Measurements from ENCODE around the gene TCP11. TPM values are rescaled to one million over a fixed set of nuclear protein-coding genes. Genes with fewer than 3 reads are reported as not detected.

Gene TCP11
- total RNA-seq, 4 donors from 2014 or later = 1.8 TPM; not detected in 3

- intact Hi-C loops (cut with DNase I; ENCODE audit: low total_unique reads) = no loop called here
Observed at GRCh38 chr6:35093118-35093445, 48.1 kb downstream of the TCP11 start.

GRCh38 chr6:35092362-35093117 lies 48.6 kb downstream of the TCP11 start:
- peak; percentile 40 for DNase-seq
- no peaks in the 10 kb centered on the region for H3K9me3 ChIP-seq
- H3K27me3 ChIP-seq = no peaks in the 10 kb centered on the region
- intact Hi-C loops (cut with DNase I; ENCODE audit: low total_unique reads) = no loop called here
- no peak for TF ChIP-seq CTCF (IDR thresholded peaks at IDR 0.05)
- TF ChIP-seq POLR2A (IDR thresholded peaks at IDR 0.05) = no peak
- H3K27ac ChIP-seq = peak overlapping the region; percentile 34 to 63
- no peaks in the 10 kb centered on the region for H3K36me3 ChIP-seq
- peaks cover 0 to 10% of the 10 kb centered on the region in 2 donors for H3K4me1 ChIP-seq
- H3K4me3 ChIP-seq = no peak overlapping the region

More at GRCh38 chr6:35093118-35093445, 48.1 kb downstream of the TCP11 start:
- no peak overlapping the region for H3K4me3 ChIP-seq
- H3K27me3 ChIP-seq = no peaks in the 10 kb centered on the region
- TF ChIP-seq POLR2A (IDR thresholded peaks at IDR 0.05) = no peak
- TF ChIP-seq CTCF (IDR thresholded peaks at IDR 0.05) = no peak
- H3K9me3 ChIP-seq = no peaks in the 10 kb centered on the region
- no peak for DNase-seq
- peak overlapping the region; percentile 19 to 63 for H3K27ac ChIP-seq
- no peaks in the 10 kb centered on the region for H3K36me3 ChIP-seq
- peaks cover 0 to 10% of the 10 kb centered on the region in 2 donors for H3K4me1 ChIP-seq

GRCh38 chr6:35091346-35092083 lies 49.6 kb downstream of the TCP11 start:
- H3K9me3 ChIP-seq = no peaks in the 10 kb centered on the region
- H3K36me3 ChIP-seq = no peaks in the 10 kb centered on the region
- no peak overlapping the region for H3K4me3 ChIP-seq
- no peak for DNase-seq
- TF ChIP-seq POLR2A (IDR thresholded peaks at IDR 0.05) = no peak
- TF ChIP-seq CTCF (IDR thresholded peaks at IDR 0.05) = no peak
- peak overlapping the region; percentile 34 to 43 for H3K27ac ChIP-seq
- intact Hi-C loops (cut with DNase I; ENCODE audit: low total_unique reads) = no loop called here
- H3K27me3 ChIP-seq = no peaks in the 10 kb centered on the region
- H3K4me1 ChIP-seq = peaks cover 0 to 10% of the 10 kb centered on the region in 2 donors

GRCh38 chr6:35090734-35091133 lies 50.4 kb downstream of the TCP11 start:
- no peak for DNase-seq
- Histone ChIP-seq H3K36me3 (no peaks in the 10 kb centered on the region), H3K4me1 (peaks cover 0 to 10% of the 10 kb centered on the region in 2 donors), H3K27me3 (no peaks in the 10 kb centered on the region), H3K9me3 (no peaks in the 10 kb centered on the region), H3K27ac (peak overlapping the region in 1 of 2 donors; percentile 43), H3K4me3 (no peak overlapping the region)
- TF ChIP-seq POLR2A (IDR thresholded peaks at IDR 0.05) (no peak), CTCF (IDR thresholded peaks at IDR 0.05) (no peak)
- intact Hi-C loops (cut with DNase I; ENCODE audit: low total_unique reads) = no loop called here

GRCh38 chr6:35089935-35090505 lies 51.1 kb downstream of the TCP11 start:
- H3K27ac ChIP-seq = no peak overlapping the region
- DNase-seq = no peak
- no peak overlapping the region for H3K4me3 ChIP-seq
- no peaks in the 10 kb centered on the region for H3K36me3 ChIP-seq
- intact Hi-C loops (cut with DNase I; ENCODE audit: low total_unique reads) = no loop called here
- H3K4me1 ChIP-seq = peaks cover 0 to 10% of the 10 kb centered on the region in 2 donors
- no peaks in the 10 kb centered on the region for H3K9me3 ChIP-seq
- no peak for TF ChIP-seq POLR2A (IDR thresholded peaks at IDR 0.05)
- no peak for TF ChIP-seq CTCF (IDR thresholded peaks at IDR 0.05)
- H3K27me3 ChIP-seq = no peaks in the 10 kb centered on the region
